IMR-90 (cell line): ENCODE results near the gene S100A6. TPM values are rescaled to one million over a fixed set of nuclear protein-coding genes. Genes with fewer than 3 reads are reported as not detected.
A peak's percentile ranks its signal among the peaks of the same experiment; 100 is the strongest.

Experiments used
- ATAC-seq: fragments of 200-7000 bp; cut with Tn5 transposase; 2 replicates; pipeline ENCODE4 v1.9.1; 2020; ENCODE audit warnings: low read depth, mild to moderate bottlenecking, moderate library complexity
- BruUV-seq: library from RNA; stranded (reverse); fragments of 400-500 nt; replicated peaks from 2 replicates; lab custom pipeline; 2021; lab: Mats Ljungman, UMichigan
- CTCF ChIA-PET: fragments of 300-600 bp; formaldehyde crosslinking; extraction: SDS; loops from one replicate; lab custom pipeline; 2021; ENCODE audit warnings: antibody characterized with exemption; lab: Yijun Ruan, JAX
- POLR2A ChIA-PET: fragments of 300-600 bp; sonication (Branson Sonifier 250); formaldehyde crosslinking; loops from one replicate; lab custom pipeline; 2022; ENCODE audit warnings: antibody characterized with exemption; ENCODE audit not compliant: unreplicated experiment; lab: Charles Lee
- DNase-seq: peaks from one replicate; pipeline ENCODE4 v3.0.0; 2013
- H2AFZ ChIP-seq: replicated peaks from 2 replicates; pipeline ENCODE3; 2013; ENCODE audit warnings: low read length, mild to moderate bottlenecking; ENCODE audit not compliant: poor library complexity
- H2AK5ac ChIP-seq: 2 replicates; pipeline ENCODE4 v1.6.1; 2013; ENCODE audit warnings: low read depth, low read length, inconsistent platforms
- H2AK9ac ChIP-seq: replicated peaks from 2 replicates; pipeline ENCODE3; 2013; ENCODE audit warnings: mild to moderate bottlenecking, low read depth, low read length, moderate library complexity; ENCODE audit not compliant: poor library complexity
- H2BK120ac ChIP-seq: 2 replicates; pipeline ENCODE4 v1.6.1; 2013; ENCODE audit warnings: low read depth, low read length, inconsistent platforms
- H2BK15ac ChIP-seq: 3 replicates; pipeline ENCODE4 v1.6.1; 2013; ENCODE audit warnings: low read depth, low read length, inconsistent platforms
- H2BK20ac ChIP-seq: 2 replicates; pipeline ENCODE4 v1.6.1; 2013; ENCODE audit warnings: low read depth, mild to moderate bottlenecking, inconsistent platforms, low read length, moderate library complexity
- H2BK5ac ChIP-seq: 2 replicates; pipeline ENCODE4 v1.6.1; 2013; ENCODE audit warnings: mild to moderate bottlenecking, low read depth, low read length, inconsistent platforms; ENCODE audit not compliant: poor library complexity, severe bottlenecking
- H3K14ac ChIP-seq: replicated peaks from 2 replicates; pipeline ENCODE4 v1.6.1; 2013; ENCODE audit warnings: low read depth, low read length, inconsistent platforms
- H3K18ac ChIP-seq: 2 replicates; pipeline ENCODE4 v1.6.1; 2013; ENCODE audit warnings: low read depth, low read length, control low read depth
- H3K23ac ChIP-seq: 2 replicates; pipeline ENCODE4 v1.6.1; 2013; ENCODE audit warnings: low read depth, low read length, inconsistent platforms
- H3K27ac ChIP-seq: 2 replicates; pipeline ENCODE4 v1.5.1; 2013; ENCODE audit warnings: mild to moderate bottlenecking, control low read depth, low read length; ENCODE audit not compliant: insufficient read depth
- H3K27me3 ChIP-seq: 2 replicates; pipeline ENCODE4 v1.6.1; 2013; ENCODE audit warnings: low read length; ENCODE audit not compliant: control insufficient read depth, insufficient read depth
- H3K36me3 ChIP-seq: 2 replicates; pipeline ENCODE4 v1.6.1; 2013; ENCODE audit warnings: low read length, mixed read lengths; ENCODE audit not compliant: control insufficient read depth, insufficient read depth
- H3K4ac ChIP-seq: 2 replicates; pipeline ENCODE4 v1.6.1; 2013; ENCODE audit warnings: low read depth, low read length, inconsistent platforms
- H3K4me1 ChIP-seq: 2 replicates; pipeline ENCODE4 v1.6.1; 2013; ENCODE audit warnings: low read length, mixed read lengths; ENCODE audit not compliant: control insufficient read depth, insufficient read depth
- H3K4me2 ChIP-seq: 2 replicates; pipeline ENCODE4 v1.6.1; 2013; ENCODE audit warnings: low read depth, mild to moderate bottlenecking, control low read depth, low read length, moderate library complexity
- H3K4me3 ChIP-seq: 2 replicates; pipeline ENCODE4 v1.5.1; 2013; ENCODE audit warnings: low read depth, mild to moderate bottlenecking, control low read depth, low read length, moderate library complexity; ENCODE audit not compliant: insufficient read depth
- H3K56ac ChIP-seq: 2 replicates; pipeline ENCODE4 v1.6.1; 2013; ENCODE audit warnings: low read length, inconsistent platforms; ENCODE audit not compliant: insufficient read depth; ENCODE audit errors: extremely low read depth
- H3K79me1 ChIP-seq, 2 experiments: 2 replicates each; pipeline ENCODE4 v1.6.1; 2013; ENCODE audit warnings: low read length in 2 of 2, inconsistent platforms in 1 of 2, low read depth in 1 of 2
- H3K9ac ChIP-seq: 2 replicates; pipeline ENCODE4 v1.6.1; 2013; ENCODE audit warnings: low read depth, low read length, control low read depth
- H3K9me1 ChIP-seq: 2 replicates; pipeline ENCODE4 v1.6.1; 2013; ENCODE audit warnings: low read length, inconsistent platforms; ENCODE audit not compliant: insufficient read depth
- H3K9me3 ChIP-seq: 2 replicates; pipeline ENCODE4 v1.6.1; 2013; ENCODE audit warnings: low read length; ENCODE audit not compliant: control insufficient read depth, insufficient read depth
- H4K20me1 ChIP-seq: 2 replicates; pipeline ENCODE4 v1.6.1; 2013; ENCODE audit warnings: low read length, inconsistent platforms; ENCODE audit not compliant: insufficient read depth
- H4K5ac ChIP-seq: 2 replicates; pipeline ENCODE4 v1.6.1; 2013; ENCODE audit warnings: mild to moderate bottlenecking, low read depth, low read length, control low read depth
- H4K8ac ChIP-seq, 2 experiments: 2 replicates each; pipeline ENCODE4 v1.6.1; 2013; ENCODE audit warnings: low read depth in 2 of 2, low read length in 2 of 2, control low read depth in 1 of 2, inconsistent platforms in 1 of 2
- H4K91ac ChIP-seq: 2 replicates; pipeline ENCODE4 v1.6.1; 2013; ENCODE audit warnings: low read depth, low read length, inconsistent platforms; ENCODE audit not compliant: insufficient read depth
- CEBPB ChIP-seq: IDR thresholded peaks from 2 replicates; pipeline ENCODE4 v1.6.1; 2012; ENCODE audit warnings: low read depth, low read length, improper control_type of control experiment
- FOS ChIP-seq: fragments of 150-350 bp; IDR thresholded peaks from 2 replicates; pipeline ENCODE4 v1.6.1; 2016; ENCODE audit warnings: low read depth, low read length
- MAFK ChIP-seq: IDR thresholded peaks from 2 replicates; pipeline ENCODE4 v1.6.1; 2012; ENCODE audit warnings: low read depth, low read length, improper control_type of control experiment
- MXI1 ChIP-seq: IDR thresholded peaks from 2 replicates; pipeline ENCODE4 v1.6.1; 2012; ENCODE audit warnings: low read depth, mild to moderate bottlenecking, low read length, moderate library complexity, borderline replicate concordance
- NFE2L2 ChIP-seq: fragments of 150-350 bp; IDR thresholded peaks from 2 replicates; pipeline ENCODE4 v1.6.1; 2016; ENCODE audit warnings: low read depth, mild to moderate bottlenecking, low read length
- POLR2A ChIP-seq: IDR thresholded peaks from 2 replicates; pipeline ENCODE4 v1.6.1; 2012; ENCODE audit warnings: mild to moderate bottlenecking, low read depth, low read length
- RCOR1 ChIP-seq: IDR thresholded peaks from 2 replicates; pipeline ENCODE4 v1.6.1; 2012; ENCODE audit warnings: mild to moderate bottlenecking, low read length, improper control_type of control experiment; ENCODE audit not compliant: insufficient replicate concordance
- RFX5 ChIP-seq: IDR thresholded peaks from 2 replicates; pipeline ENCODE4 v1.8.0; 2012; ENCODE audit warnings: low read depth, mild to moderate bottlenecking, low read length, moderate library complexity
- WGBS, 2 experiments: methylation state at CpG; one replicate each; pipeline versions ENCODE4 v1.1.5 to v1.1.7; 2013; ENCODE audit warnings: missing lambda C conversion rate in 2 of 2; ENCODE audit not compliant: insufficient read length in 1 of 2; ENCODE audit errors: extremely low coverage in 2 of 2; 5-methylcytosine and 5-hydroxymethylcytosine counted together
- dilution Hi-C: fragments of 300-500 bp; cut with HindIII; formaldehyde crosslinking; loops from one replicate; pipeline ENCODE4 v1.14.3; 2018; ENCODE audit warnings: low sequenced_read_pairs; ENCODE audit not compliant: unreplicated experiment
- in situ Hi-C: fragments of 300-500 bp; cut with MboI; formaldehyde crosslinking; loops from 3 replicates; pipeline ENCODE4 v1.14.3; 2019; ENCODE audit warnings: low sequenced_read_pairs, inconsistent platforms, mixed read lengths
- intact Hi-C: fragments of 100-400 bp; cut with micrococcal nuclease; formaldehyde crosslinking; loops from 2 replicates; pipeline ENCODE4 v1.10.0; 2022
- polyA plus RNA-seq, 3 experiments: library from polyadenylated mRNA; depleted of rRNA; stranded (reverse); fragments of >200 nt; gene quantifications; 2 replicates each; pipeline ENCODE4 v1.2.3, GENCODE V29; 2012; ENCODE audit warnings: low replicate concordance in 1 of 3
- total RNA-seq: library from RNA; depleted of rRNA; stranded (reverse); fragments of >200 nt; gene quantifications from 2 replicates; pipeline ENCODE4 v1.2.3, GENCODE V29; 2012
- TF ChIP-seq, protein P1 (sequence below): fragments of 150-350 bp; IDR thresholded peaks from 2 replicates; pipeline ENCODE4 v1.6.1; 2016; ENCODE audit warnings: low read depth, mild to moderate bottlenecking, low read length, moderate library complexity, borderline replicate concordance
- TF ChIP-seq, protein P2 (sequence below): conservative IDR thresholded peaks from 2 replicates; pipeline ENCODE4 v1.5.1; 2012; ENCODE audit warnings: mild to moderate bottlenecking, low read depth, low read length, improper control_type of control experiment
- TF ChIP-seq, protein P3 (sequence below): fragments of 150-350 bp; IDR thresholded peaks from 2 replicates; pipeline ENCODE4 v1.6.1; 2017; ENCODE audit warnings: mild to moderate bottlenecking, antibody characterized with exemption, low read length, low read depth

Gene S100A6
- total and polyA plus RNA-seq, 2 of the 4 experiments (the other 2 are of a cell fraction), result 373 to 1,755 TPM

DNA sequence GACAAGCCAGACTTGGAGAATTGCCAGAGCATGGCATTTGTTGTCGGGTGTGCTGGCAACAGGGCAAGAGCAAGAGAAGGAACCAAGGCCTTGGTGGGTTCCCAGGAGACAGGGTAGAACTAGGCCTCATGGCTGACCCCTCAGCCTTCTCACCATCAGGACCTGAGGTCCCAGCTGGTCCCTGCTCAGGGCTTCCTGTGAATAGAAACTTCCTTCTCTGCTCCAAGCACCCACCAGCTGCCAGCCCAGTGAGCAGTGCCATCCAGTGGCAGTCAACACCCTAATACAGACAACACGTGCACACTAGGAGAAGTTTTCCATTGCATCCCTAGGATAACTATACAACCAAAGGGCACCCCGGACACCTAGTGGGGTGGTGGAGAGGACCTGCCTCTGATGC is 22.8 kb downstream of the S100A6 start:
- Histone ChIP-seq H2BK15ac (no peak overlapping the region), H3K4ac (no peak overlapping the region), H3K14ac (no peak overlapping the region), H4K20me1 (no peaks in the 10 kb centered on the region), H2AK9ac (no peak overlapping the region), H2AK5ac (peak overlapping the region; percentile 15; the same call in 1 of the 2 replicates), H4K91ac (no peak overlapping the region), H4K8ac (no peak overlapping the region), H3K23ac (no peak overlapping the region), H3K56ac (no peak overlapping the region), H2AFZ (no peak overlapping the region), H3K4me3 (no peak overlapping the region), H3K9ac (no peak overlapping the region), H3K9me1 (0 out of 2 replicates have a peak, but pooled peaks cover 2% of the 10 kb centered on the region), H3K18ac (no peak overlapping the region), H3K4me1 (peaks cover 4% of the 10 kb centered on the region), H2BK5ac (no peak overlapping the region), H2BK20ac (no peak overlapping the region), H4K5ac (no peak overlapping the region), H3K9me3 (no peaks in the 10 kb centered on the region), H3K4me2 (no peak overlapping the region), H3K27ac (no peak overlapping the region), H3K27me3 (no peaks in the 10 kb centered on the region), H3K79me1 (no peaks in the 10 kb centered on the region), H3K36me3 (no peaks in the 10 kb centered on the region), H2BK120ac (no peak overlapping the region)
- ATAC-seq (no peak), DNase-seq (no peak)
- CTCF ChIA-PET, result interaction anchor here (0.6 kb wide), 1 partner anchor 148 kb away, joined by 3 read pairs; no protein-coding TSS in a partner anchor
- dilution Hi-C loops (no loop called here), in situ Hi-C loops (loop anchor here (10.0 kb wide), 2 partner anchors 52 to 132 kb away; partner anchors contain the start of gene S100A2), intact Hi-C loops (no loop called here)
- no peak for TF ChIP-seq RFX5
- TF ChIP-seq MAFK, result no peak
- TF ChIP-seq, protein P1, sequence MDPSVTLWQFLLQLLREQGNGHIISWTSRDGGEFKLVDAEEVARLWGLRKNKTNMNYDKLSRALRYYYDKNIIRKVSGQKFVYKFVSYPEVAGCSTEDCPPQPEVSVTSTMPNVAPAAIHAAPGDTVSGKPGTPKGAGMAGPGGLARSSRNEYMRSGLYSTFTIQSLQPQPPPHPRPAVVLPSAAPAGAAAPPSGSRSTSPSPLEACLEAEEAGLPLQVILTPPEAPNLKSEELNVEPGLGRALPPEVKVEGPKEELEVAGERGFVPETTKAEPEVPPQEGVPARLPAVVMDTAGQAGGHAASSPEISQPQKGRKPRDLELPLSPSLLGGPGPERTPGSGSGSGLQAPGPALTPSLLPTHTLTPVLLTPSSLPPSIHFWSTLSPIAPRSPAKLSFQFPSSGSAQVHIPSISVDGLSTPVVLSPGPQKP, result no peak
- TF ChIP-seq, protein P2, sequence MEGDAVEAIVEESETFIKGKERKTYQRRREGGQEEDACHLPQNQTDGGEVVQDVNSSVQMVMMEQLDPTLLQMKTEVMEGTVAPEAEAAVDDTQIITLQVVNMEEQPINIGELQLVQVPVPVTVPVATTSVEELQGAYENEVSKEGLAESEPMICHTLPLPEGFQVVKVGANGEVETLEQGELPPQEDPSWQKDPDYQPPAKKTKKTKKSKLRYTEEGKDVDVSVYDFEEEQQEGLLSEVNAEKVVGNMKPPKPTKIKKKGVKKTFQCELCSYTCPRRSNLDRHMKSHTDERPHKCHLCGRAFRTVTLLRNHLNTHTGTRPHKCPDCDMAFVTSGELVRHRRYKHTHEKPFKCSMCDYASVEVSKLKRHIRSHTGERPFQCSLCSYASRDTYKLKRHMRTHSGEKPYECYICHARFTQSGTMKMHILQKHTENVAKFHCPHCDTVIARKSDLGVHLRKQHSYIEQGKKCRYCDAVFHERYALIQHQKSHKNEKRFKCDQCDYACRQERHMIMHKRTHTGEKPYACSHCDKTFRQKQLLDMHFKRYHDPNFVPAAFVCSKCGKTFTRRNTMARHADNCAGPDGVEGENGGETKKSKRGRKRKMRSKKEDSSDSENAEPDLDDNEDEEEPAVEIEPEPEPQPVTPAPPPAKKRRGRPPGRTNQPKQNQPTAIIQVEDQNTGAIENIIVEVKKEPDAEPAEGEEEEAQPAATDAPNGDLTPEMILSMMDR, result no peak
- TF ChIP-seq RCOR1, result no peak
- no peak for TF ChIP-seq CEBPB
- TF ChIP-seq POLR2A, result no peak
- TF ChIP-seq, protein P3, sequence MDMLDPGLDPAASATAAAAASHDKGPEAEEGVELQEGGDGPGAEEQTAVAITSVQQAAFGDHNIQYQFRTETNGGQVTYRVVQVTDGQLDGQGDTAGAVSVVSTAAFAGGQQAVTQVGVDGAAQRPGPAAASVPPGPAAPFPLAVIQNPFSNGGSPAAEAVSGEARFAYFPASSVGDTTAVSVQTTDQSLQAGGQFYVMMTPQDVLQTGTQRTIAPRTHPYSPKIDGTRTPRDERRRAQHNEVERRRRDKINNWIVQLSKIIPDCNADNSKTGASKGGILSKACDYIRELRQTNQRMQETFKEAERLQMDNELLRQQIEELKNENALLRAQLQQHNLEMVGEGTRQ, result no peak
- no peak for TF ChIP-seq MXI1
- no peak for TF ChIP-seq FOS
- no peak for TF ChIP-seq NFE2L2
- POLR2A ChIA-PET, result no interaction called here
- BruUV-seq, result no TSS peak
- WGBS, 2 experiments, result 80% methylated on average over 1 of the region's 3 CpGs; no CpG with 5 or more reads in 1 of the 2 experiments
